A673 (cell line): ENCODE data around the gene PIGW. TPM values are rescaled to one million over a fixed set of nuclear protein-coding genes. Genes with fewer than 3 reads are reported as not detected.

Source experiments
- BruUV-seq: library from RNA; stranded (reverse); fragments of 400-500 nt; replicated peaks from 2 replicates; lab custom pipeline; 2021; lab: Mats Ljungman, UMichigan
- CTCF ChIA-PET: fragments of 300-600 bp; sonication (Branson Sonifier 250); formaldehyde crosslinking; loops from one replicate; lab custom pipeline; 2022; ENCODE audit warnings: antibody characterized with exemption; lab: Charles Lee
- POLR2A ChIA-PET: fragments of 300-600 bp; sonication (Branson Sonifier 250); formaldehyde crosslinking; loops from one replicate; lab custom pipeline; 2022; ENCODE audit warnings: antibody characterized with exemption; ENCODE audit not compliant: low non-redundant PET; lab: Charles Lee
- DNase-seq: peaks from one replicate; pipeline ENCODE4 v3.0.0-alpha.2; 2015; ENCODE audit warnings: low spot score
- H3K27ac ChIP-seq: fragments of 200-600 bp; sonication (generic); 2 replicates; pipeline ENCODE4 v1.5.1; 2016; ENCODE audit warnings: mixed run types, low read depth, mild to moderate bottlenecking, mixed read lengths, antibody characterized with exemption, low read length; ENCODE audit not compliant: poor library complexity, severe bottlenecking
- H3K27me3 ChIP-seq: fragments of 200-600 bp; sonication (generic); replicated peaks from 2 replicates; pipeline ENCODE4 v1.6.1; 2017; ENCODE audit warnings: mixed run types, low read depth, mild to moderate bottlenecking, mixed read lengths, antibody characterized with exemption, low read length; ENCODE audit not compliant: insufficient read depth, poor library complexity
- H3K36me3 ChIP-seq: fragments of 200-600 bp; sonication (generic); 2 replicates; pipeline ENCODE4 v1.6.1; 2016; ENCODE audit warnings: mixed run types, mild to moderate bottlenecking, mixed read lengths, antibody characterized with exemption, low read length; ENCODE audit not compliant: insufficient read depth, poor library complexity, severe bottlenecking
- H3K4me1 ChIP-seq: fragments of 200-600 bp; sonication (generic); 2 replicates; pipeline ENCODE4 v1.6.1; 2017; ENCODE audit warnings: mixed run types, mild to moderate bottlenecking, mixed read lengths, antibody characterized with exemption, low read length; ENCODE audit not compliant: insufficient read depth, poor library complexity, severe bottlenecking
- H3K4me3 ChIP-seq: fragments of 200-600 bp; sonication (generic); 2 replicates; pipeline ENCODE4 v1.5.1; 2016; ENCODE audit warnings: low read depth, mixed run types, mild to moderate bottlenecking, mixed read lengths, low read length; ENCODE audit not compliant: poor library complexity, severe bottlenecking
- H3K9me3 ChIP-seq: fragments of 200-600 bp; sonication (generic); 2 replicates; pipeline ENCODE4 v1.6.1; 2016; ENCODE audit warnings: mixed run types, low read depth, mild to moderate bottlenecking, mixed read lengths, antibody characterized with exemption, low read length; ENCODE audit not compliant: poor library complexity, severe bottlenecking
- CTCF ChIP-seq: fragments of 300-800, 200-600 bp; sonication (generic); conservative IDR thresholded peaks from 2 replicates; pipeline ENCODE4 v1.5.1; 2017; ENCODE audit warnings: low read depth, mild to moderate bottlenecking, antibody characterized with exemption, low read length, moderate library complexity, mixed read lengths
- EZH2 ChIP-seq: fragments of 200-600 bp; sonication (generic); IDR thresholded peaks from 2 replicates; pipeline ENCODE4 v1.6.1; 2017; ENCODE audit warnings: borderline replicate concordance, low read depth, mild to moderate bottlenecking, mixed read lengths, antibody characterized with exemption, low read length; ENCODE audit not compliant: poor library complexity, severe bottlenecking
- intact Hi-C: fragments of 100-400 bp; cut with micrococcal nuclease; formaldehyde crosslinking; loops from one replicate; pipeline ENCODE4 v1.10.0; 2022; ENCODE audit not compliant: unreplicated experiment
- total RNA-seq: library from RNA; stranded (reverse); gene quantifications from 2 replicates; pipeline ENCODE4 v1.2.3, GENCODE V29; 2021

Gene PIGW
- total RNA-seq, 1 experiment from 2014 or later = 10.3 TPM

DNA sequence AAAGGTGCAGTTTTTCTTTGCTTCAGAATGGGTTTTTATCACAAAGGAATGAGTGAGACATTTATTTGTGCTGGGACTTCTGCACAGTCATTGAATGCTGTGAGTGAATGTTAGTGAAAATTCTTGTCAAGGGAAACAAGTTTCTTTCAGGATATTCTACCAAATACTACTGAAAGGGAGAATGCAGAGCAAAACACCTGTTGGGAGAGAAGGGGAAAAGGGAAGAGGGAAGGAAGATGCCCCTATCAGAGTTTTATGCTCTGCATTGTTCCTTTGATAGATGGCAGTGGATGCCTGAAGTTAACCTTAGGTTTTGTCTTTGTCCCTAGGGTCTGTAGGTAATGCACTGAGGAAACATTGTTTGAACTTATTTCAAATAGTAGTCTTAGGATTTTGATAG is 13.0 kb downstream of the PIGW start:
- intact Hi-C loops = no loop called here
- no peak for DNase-seq
- no TSS peak for BruUV-seq
- CTCF ChIA-PET = no interaction called here
- no peaks in the 10 kb centered on the region for H3K27me3 ChIP-seq
- POLR2A ChIA-PET = no interaction called here
- H3K9me3 ChIP-seq = no peaks in the 10 kb centered on the region
- peak overlapping the region; percentile 79 for H3K4me3 ChIP-seq
- peaks cover 6% of the 10 kb centered on the region for H3K4me1 ChIP-seq
- H3K36me3 ChIP-seq = no peaks in the 10 kb centered on the region
- no peak for TF ChIP-seq EZH2
- TF ChIP-seq CTCF = no peak
- no peak overlapping the region for H3K27ac ChIP-seq

GRCh38 chr17:36550491-36551417 is 16.0 kb downstream of the PIGW start:
- DNase-seq = no peak
- Histone ChIP-seq H3K4me3 (no peak overlapping the region), H3K27ac (no peak overlapping the region), H3K36me3 (no peaks in the 10 kb centered on the region), H3K9me3 (no peaks in the 10 kb centered on the region), H3K4me1 (peaks cover 6% of the 10 kb centered on the region), H3K27me3 (no peaks in the 10 kb centered on the region)
- CTCF ChIA-PET = no interaction called here
- POLR2A ChIA-PET = interaction anchor here (0.6 kb wide), 1 partner anchor 15 kb away, joined by 4 read pairs; no protein-coding TSS in a partner anchor
- no peak for TF ChIP-seq EZH2
- no peak for TF ChIP-seq CTCF
- intact Hi-C loops = no loop called here
- no TSS peak for BruUV-seq

DNA sequence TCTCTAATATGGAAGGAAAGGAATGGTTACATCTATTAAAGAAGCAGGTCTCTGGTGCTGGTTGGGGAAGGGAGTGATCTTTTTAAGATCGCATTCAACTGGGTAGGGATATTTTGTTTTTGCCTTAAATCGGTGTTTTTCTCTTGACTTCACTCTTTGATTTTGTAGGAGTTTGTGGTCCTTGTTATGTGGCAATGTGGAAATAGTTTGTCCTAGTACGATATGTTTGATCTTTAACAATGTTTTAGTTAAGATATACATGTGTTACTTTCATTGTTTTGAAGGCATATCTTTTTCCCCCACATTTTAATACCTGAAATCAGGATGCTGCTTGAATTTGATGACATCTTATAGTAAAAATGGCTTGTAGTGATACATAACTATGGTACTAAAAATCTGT is 18.7 kb downstream of the PIGW start:
- Histone ChIP-seq H3K9me3 (no peaks in the 10 kb centered on the region), H3K27me3 (no peaks in the 10 kb centered on the region), H3K4me3 (no peak overlapping the region), H3K36me3 (peaks cover 5% of the 10 kb centered on the region), H3K4me1 (no peaks in the 10 kb centered on the region), H3K27ac (no peak overlapping the region)
- no peak for DNase-seq
- TF ChIP-seq CTCF = no peak
- TF ChIP-seq EZH2 = no peak
- ChIA-PET CTCF (no interaction called here), POLR2A (no interaction called here)
- intact Hi-C loops = no loop called here
- no TSS peak for BruUV-seq
